GM12872 (cell line): ENCODE results near the gene DNAJA2.

Experiments
- TF ChIP-seq, protein P1 (sequence below): IDR thresholded peaks from 3 replicates; pipeline ENCODE4 v1.5.1; 2011; ENCODE audit warnings: low read depth, mild to moderate bottlenecking, low read length, moderate library complexity; ENCODE audit not compliant: insufficient read depth

Gene DNAJA2

GRCh38 chr16:46914556-46915201 is 58.8 kb downstream of the DNAJA2 start:
- TF ChIP-seq, protein P1, sequence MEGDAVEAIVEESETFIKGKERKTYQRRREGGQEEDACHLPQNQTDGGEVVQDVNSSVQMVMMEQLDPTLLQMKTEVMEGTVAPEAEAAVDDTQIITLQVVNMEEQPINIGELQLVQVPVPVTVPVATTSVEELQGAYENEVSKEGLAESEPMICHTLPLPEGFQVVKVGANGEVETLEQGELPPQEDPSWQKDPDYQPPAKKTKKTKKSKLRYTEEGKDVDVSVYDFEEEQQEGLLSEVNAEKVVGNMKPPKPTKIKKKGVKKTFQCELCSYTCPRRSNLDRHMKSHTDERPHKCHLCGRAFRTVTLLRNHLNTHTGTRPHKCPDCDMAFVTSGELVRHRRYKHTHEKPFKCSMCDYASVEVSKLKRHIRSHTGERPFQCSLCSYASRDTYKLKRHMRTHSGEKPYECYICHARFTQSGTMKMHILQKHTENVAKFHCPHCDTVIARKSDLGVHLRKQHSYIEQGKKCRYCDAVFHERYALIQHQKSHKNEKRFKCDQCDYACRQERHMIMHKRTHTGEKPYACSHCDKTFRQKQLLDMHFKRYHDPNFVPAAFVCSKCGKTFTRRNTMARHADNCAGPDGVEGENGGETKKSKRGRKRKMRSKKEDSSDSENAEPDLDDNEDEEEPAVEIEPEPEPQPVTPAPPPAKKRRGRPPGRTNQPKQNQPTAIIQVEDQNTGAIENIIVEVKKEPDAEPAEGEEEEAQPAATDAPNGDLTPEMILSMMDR: no peak

DNA sequence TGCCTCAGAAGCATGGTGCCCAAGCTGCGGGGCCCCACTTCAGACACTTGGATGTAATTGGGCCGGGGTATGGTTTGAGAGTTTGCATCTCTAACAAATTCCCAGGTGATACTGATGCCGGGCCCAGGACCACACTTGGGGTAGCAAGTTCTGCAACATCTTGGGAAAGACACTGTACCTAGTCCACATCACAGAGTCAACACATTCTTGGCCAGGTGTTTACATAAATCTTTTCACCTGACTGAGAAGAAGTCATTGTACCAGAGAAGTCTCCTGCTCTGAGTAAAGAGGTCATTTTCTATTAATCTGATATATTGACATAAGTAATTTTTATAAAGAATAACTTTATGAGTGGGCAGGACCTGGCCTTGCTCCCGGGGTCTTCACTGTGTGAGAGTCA is 61.8 kb downstream of the DNAJA2 start:
- TF ChIP-seq, protein P1: no peak

DNA sequence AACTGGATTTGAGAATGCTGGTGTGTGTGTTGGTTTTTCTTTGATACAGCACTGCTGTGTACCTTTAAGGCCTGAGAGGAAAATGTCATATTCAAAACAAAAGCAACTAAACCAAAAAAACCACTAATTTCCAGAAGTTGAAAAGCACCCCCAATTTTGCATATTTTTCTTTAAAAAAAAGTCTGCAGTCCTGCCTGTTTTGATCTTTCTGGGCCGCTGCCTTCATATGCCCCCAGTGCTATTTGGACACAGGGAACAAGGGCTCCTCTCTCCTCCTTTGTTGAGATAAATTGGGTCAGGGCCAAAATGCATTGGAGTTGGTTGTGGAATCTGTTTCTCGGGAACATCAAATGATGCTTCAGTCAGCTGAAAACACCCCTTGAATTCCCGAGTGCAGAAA is 62.4 kb downstream of the DNAJA2 start:
- TF ChIP-seq, protein P1: no peak

GRCh38 chr16:46908540-46909372 is 64.7 kb downstream of the DNAJA2 start:
- TF ChIP-seq, protein P1: peak; percentile 69

DNA sequence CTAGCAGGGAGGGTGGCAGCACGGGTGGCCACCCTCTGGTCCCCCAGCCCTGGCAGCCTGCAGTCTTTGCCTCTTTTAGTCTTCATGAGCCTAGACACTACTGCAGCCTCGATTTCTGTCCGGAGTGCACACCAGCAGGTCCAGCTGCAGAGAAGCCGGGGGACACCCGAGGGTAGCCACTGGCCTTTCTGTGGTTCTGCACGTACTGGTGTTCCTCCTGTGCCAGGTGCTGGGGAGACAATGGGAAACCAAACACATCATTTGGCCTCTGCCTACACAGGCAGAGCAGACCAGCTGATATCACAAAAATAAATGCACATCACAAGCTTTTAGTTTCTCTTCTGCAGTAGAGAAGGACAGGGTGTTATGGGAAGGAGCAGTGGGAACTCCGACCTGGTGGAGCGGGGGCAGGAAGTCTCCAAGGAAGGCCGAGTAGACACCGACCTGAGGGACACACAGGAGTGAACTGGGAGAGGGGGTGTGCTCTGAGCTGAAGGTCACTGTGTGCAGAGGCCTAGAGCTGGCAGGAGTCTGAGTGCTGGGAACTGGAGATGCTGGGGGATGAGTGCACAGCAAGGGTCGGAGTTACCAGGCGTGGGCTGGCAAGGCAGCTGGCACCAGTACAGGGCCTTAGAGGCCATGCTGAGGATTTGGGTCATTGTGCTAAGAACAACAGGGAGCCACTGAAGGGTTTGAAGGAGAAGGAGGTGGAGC is 66.3 kb downstream of the DNAJA2 start:
- TF ChIP-seq, protein P1: no peak

- TF ChIP-seq, protein P1: no peak
Observed at GRCh38 chr16:46906360-46907060, 67.0 kb downstream of the DNAJA2 start.
